Measurements from ENCODE around the gene TNFRSF17.
A peak's percentile ranks its signal among the peaks of the same experiment; 100 is the strongest.
"Not testable (repeated sequence)": the region's sequence is repeated elsewhere in the genome, so short reads cannot be mapped to it uniquely, and the experiment has no call there.

TNFRSF17 gene

GRCh38 chr16:11970292-11970691 is 5.3 kb downstream of the TNFRSF17 start:
- not testable (repeated sequence) for DNase-seq (ENCODE audit: low read depth)

GRCh38 chr16:11972128-11972527 is 7.1 kb downstream of the TNFRSF17 start:
- DNase-seq (ENCODE audit: low read depth), result no peak

- no peak for DNase-seq (ENCODE audit: low read depth)
These were observed 8.1 kb downstream of the TNFRSF17 start for GRCh38 chr16:11973070-11973469.

- DNase-seq (ENCODE audit: low read depth), result no peak
These were observed 11.9 kb downstream of the TNFRSF17 start for GRCh38 chr16:11976850-11977375.

GRCh38 chr16:11977376-11978041 is 12.5 kb downstream of the TNFRSF17 start:
- DNase-seq (ENCODE audit: low read depth), result peak; percentile 54

- no peak for DNase-seq (ENCODE audit: low read depth)
These were observed 13.1 kb downstream of the TNFRSF17 start for GRCh38 chr16:11978080-11978479.

GRCh38 chr16:11979013-11979672 is 14.1 kb downstream of the TNFRSF17 start:
- DNase-seq (ENCODE audit: low read depth), result no peak

GRCh38 chr16:11980136-11980844 is 15.3 kb downstream of the TNFRSF17 start:
- no peak for DNase-seq (ENCODE audit: low read depth)

- no peak for DNase-seq (ENCODE audit: low read depth)
These were observed 20.2 kb downstream of the TNFRSF17 start for GRCh38 chr16:11985250-11985649.

- DNase-seq (ENCODE audit: low read depth), result no peak
These were observed 21.6 kb downstream of the TNFRSF17 start for GRCh38 chr16:11986521-11987057.

- no peak for DNase-seq (ENCODE audit: low read depth)
These were observed 23.4 kb downstream of the TNFRSF17 start for GRCh38 chr16:11988258-11988978.

- DNase-seq (ENCODE audit: low read depth), result no peak
These were observed 25.8 kb downstream of the TNFRSF17 start for GRCh38 chr16:11990702-11991390.

- DNase-seq (ENCODE audit: low read depth), result no peak
These were observed 27.1 kb downstream of the TNFRSF17 start for GRCh38 chr16:11992008-11992584.

- DNase-seq (ENCODE audit: low read depth), result no peak
These were observed 27.8 kb downstream of the TNFRSF17 start for GRCh38 chr16:11992586-11993524.

- no peak for DNase-seq (ENCODE audit: low read depth)
These were observed 29.4 kb downstream of the TNFRSF17 start for GRCh38 chr16:11994143-11995119.

GRCh38 chr16:11996433-11997330 is 31.7 kb downstream of the TNFRSF17 start:
- no peak for DNase-seq (ENCODE audit: low read depth)

GRCh38 chr16:12000032-12000431 is 35.0 kb downstream of the TNFRSF17 start:
- no peak for DNase-seq (ENCODE audit: low read depth)

All from fibroblast of the conjunctiva (primary cell).